GM10266 (cell line): Measurements from ENCODE around the gene LHX3.
"Not testable (repeated sequence)": the region's sequence is repeated elsewhere in the genome, so short reads cannot be mapped to it uniquely, and the experiment has no call there.

ENCODE experiments used
- DNase-seq: peaks from one replicate; pipeline ENCODE4 v3.0.0; 2012; ENCODE audit errors: extremely low spot score
- TF ChIP-seq, protein P1 (sequence below): IDR thresholded peaks from 2 replicates; pipeline ENCODE4 v1.5.1; 2012; ENCODE audit warnings: mild to moderate bottlenecking, low read depth; ENCODE audit not compliant: control insufficient read depth, insufficient read depth; ENCODE audit errors: missing control alignments

The LHX3 gene

DNA sequence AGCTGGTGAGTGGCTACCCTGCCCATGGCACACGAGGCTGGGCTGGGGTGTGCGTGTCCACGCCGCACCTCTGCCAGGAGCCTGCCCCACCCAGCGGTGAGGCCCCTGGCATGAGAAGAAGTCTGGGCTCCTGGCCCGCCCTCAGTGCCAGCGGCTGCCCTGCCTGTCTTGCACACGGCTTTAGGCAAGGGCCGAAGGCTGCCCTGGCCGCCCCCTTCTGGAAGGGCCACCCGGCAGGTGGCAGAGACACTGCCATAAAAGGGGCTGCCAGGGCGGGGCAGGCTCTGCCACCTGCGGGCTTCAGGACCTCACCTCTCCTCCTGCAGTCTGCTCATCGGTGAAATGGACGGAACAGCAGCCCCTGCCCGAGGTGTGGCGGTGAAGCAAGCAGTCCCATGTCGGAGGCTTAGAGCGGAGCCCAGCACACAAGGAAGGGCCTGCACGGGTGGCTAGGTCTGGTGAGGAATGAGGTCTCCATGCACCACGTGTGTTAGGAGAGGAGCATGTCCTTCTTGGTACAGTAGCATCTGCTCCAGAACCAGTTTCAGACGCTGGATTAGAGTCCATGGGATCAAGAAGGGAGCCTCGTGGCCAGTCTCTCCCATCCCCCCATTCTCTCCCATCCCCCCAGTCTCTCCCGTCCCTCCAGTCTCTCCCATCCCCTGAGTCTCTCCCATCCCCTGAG is 51.4 kb downstream of the LHX3 start:
- DNase-seq: no peak
- TF ChIP-seq, protein P1, sequence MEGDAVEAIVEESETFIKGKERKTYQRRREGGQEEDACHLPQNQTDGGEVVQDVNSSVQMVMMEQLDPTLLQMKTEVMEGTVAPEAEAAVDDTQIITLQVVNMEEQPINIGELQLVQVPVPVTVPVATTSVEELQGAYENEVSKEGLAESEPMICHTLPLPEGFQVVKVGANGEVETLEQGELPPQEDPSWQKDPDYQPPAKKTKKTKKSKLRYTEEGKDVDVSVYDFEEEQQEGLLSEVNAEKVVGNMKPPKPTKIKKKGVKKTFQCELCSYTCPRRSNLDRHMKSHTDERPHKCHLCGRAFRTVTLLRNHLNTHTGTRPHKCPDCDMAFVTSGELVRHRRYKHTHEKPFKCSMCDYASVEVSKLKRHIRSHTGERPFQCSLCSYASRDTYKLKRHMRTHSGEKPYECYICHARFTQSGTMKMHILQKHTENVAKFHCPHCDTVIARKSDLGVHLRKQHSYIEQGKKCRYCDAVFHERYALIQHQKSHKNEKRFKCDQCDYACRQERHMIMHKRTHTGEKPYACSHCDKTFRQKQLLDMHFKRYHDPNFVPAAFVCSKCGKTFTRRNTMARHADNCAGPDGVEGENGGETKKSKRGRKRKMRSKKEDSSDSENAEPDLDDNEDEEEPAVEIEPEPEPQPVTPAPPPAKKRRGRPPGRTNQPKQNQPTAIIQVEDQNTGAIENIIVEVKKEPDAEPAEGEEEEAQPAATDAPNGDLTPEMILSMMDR: no peak

DNA sequence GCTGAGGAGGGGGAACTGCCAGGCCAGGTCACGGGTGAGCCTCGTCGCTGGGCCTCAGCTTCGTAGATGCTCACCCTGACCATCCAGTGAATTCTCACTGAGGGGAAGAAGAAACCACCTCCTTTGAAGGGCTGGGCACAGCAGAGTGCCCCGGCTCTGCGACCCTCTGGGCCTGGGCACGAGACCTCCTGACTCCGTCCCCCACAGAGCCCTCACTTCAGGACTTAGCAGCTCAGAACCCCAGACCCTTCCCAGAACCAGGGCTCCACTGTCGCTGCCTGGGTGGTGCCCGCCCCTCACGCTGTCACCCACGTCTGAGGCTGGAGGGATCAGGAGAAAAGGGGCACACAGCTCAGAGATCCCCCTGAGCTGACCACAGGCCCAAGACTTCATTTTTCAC is 52.0 kb downstream of the LHX3 start:
- TF ChIP-seq, protein P1: no peak
- no peak for DNase-seq

DNA sequence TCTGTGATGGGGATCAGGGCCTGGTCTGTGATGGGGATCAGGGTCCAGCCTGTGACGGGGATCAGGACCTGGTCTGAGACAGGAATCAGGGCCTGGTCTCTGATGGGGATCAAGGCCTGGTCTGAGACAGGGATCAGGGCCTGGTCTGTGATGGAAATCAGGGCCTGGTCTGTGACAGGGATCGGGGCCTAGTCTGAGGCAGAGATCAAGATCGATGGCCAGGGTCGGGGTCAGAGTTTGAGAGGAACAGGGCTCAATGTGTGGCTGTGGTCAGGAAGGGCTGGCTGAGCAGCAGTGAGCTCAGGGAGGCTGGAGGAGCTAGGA is 52.4 kb downstream of the LHX3 start:
- DNase-seq: no peak
- TF ChIP-seq, protein P1: no peak

DNA sequence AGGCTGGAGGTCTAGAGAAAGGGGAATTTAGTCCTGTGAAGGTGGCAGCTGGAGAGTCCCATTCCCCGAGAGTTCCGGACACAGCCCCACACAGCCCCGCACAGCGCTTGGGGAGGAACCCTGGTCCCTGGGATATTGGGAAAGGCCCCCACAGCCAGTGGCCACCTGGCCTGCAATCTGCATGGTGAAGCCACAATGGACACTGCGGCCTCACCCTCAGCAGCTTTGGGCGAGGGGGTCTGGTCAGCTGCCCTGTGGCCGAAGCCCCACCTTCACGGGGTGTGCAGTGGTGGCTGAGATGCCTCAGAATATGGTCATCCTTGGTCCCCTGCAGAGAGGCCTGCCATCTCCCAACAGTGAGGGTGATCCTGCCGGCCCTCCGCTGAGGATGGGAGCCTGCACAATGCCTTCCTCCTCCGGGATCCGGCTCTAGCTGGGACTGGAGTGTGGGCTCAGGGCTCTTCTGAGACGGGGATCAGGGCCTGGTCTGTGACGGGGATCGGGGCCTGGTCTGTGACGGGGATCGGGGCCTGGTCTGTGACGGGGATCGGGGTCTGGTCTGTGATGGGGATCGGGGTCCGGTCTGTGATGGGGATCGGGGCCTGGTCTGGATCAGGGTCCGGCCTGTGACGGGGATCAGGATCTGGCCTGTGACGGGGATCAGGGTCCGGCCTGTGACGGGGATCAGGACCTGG is 52.9 kb downstream of the LHX3 start:
- no peak for DNase-seq
- TF ChIP-seq, protein P1: no peak

DNA sequence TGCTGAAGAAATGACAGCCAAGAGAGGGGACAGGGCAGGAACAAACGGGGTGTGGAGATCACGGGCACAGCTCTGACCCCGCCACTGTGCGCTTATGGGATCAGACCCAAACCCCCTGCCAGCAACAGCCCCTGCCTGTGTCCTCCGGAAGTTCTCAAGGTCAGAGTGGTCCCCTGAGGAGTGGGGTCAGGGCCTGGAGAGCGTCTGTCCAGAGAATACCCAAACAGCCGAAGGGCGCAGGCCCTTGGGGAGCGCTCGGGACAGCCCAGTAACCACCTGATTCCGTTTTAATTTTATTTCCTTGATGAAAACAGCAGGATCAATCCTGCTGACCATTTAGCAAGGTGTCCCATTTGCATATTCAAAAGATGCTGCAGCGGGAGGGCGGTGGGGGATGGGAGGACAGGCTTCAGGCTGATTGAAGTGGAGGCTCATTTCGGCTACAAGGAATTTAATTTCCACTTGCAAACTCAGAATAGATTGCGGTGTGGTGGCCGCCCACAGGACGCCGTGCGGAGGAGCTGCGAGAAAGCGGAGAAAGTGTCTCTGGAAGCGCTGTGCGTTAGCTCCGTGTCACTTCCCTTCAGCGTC is 53.6 kb downstream of the LHX3 start:
- DNase-seq: no peak
- TF ChIP-seq, protein P1: no peak

DNA sequence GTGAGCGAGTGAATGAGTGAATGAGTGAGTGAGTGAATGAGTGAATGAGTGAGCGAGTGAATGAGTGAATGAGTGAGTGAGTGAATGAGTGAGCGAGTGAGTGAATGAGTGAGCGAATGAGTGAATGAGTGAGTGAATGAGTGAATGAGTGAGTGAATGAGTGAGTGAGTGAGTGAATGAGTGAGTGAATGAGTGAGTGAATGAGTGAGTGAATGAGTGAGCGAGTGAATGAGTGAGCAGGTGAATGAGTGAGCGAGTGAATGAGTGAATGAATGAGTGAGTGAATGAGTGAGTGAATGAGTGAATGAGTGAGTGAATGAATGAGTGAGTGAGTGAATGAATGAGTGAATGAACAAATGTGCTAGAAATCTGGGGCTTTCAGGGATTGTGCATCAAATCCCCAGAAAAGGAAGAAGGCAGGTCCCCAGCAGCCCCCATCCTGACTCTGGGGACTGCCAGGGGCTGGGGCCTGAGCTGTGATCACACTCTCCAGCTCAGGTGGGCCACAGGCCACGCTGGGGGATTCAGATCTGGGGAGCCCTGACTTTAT is 54.2 kb downstream of the LHX3 start:
- not testable (repeated sequence) for DNase-seq

DNA sequence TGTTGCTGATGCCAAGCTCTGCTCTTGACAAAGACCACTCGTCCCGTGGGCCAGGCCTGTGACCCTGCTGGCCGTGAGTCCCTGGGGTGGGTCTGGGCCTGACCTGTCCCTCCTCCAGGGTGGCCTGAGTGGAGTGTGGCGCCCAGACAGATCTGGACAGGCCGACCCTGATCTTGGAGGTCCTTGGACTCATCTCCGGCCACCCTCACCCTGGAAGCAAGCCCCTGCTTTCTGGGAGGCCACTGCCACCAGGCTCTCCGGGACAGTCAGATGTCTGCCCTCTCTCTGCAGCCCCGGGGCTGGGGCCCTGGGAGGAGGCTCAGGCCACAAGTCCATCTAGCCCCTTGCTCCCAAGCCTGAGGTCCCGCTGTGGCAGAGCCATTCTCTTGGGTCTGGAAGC is 55.1 kb downstream of the LHX3 start:
- no peak for DNase-seq
- TF ChIP-seq, protein P1: no peak
